Myocyte (in vitro differentiated cells): ENCODE data around the gene MRPS15. TPM values are rescaled to one million over a fixed set of nuclear protein-coding genes. Genes with fewer than 3 reads are reported as not detected.
A peak's percentile ranks its signal among the peaks of the same experiment; 100 is the strongest.

Source experiments
- DNase-seq: peaks from one replicate; pipeline ENCODE4 v3.0.0-alpha.2; 2012; ENCODE audit warnings: low read depth
- total RNA-seq: library from RNA; depleted of rRNA; stranded (reverse); fragments of >200 nt; gene quantifications from 2 replicates; pipeline ENCODE4 v1.2.3, GENCODE V29; 2014

Gene MRPS15
- total RNA-seq, 1 donor from 2014 or later, result 64.4 TPM

GRCh38 chr1:36420836-36421317 is 43.3 kb downstream of the MRPS15 start:
- peak; percentile 86 for DNase-seq

GRCh38 chr1:36420409-36420808 is 43.8 kb downstream of the MRPS15 start:
- no peak for DNase-seq

- no peak for DNase-seq
Measured at GRCh38 chr1:36419569-36419968, 44.6 kb downstream of the MRPS15 start.

- DNase-seq, result no peak
Measured at GRCh38 chr1:36419140-36419539, 45.0 kb downstream of the MRPS15 start.

GRCh38 chr1:36417931-36418330 is 46.3 kb downstream of the MRPS15 start:
- no peak for DNase-seq

DNA sequence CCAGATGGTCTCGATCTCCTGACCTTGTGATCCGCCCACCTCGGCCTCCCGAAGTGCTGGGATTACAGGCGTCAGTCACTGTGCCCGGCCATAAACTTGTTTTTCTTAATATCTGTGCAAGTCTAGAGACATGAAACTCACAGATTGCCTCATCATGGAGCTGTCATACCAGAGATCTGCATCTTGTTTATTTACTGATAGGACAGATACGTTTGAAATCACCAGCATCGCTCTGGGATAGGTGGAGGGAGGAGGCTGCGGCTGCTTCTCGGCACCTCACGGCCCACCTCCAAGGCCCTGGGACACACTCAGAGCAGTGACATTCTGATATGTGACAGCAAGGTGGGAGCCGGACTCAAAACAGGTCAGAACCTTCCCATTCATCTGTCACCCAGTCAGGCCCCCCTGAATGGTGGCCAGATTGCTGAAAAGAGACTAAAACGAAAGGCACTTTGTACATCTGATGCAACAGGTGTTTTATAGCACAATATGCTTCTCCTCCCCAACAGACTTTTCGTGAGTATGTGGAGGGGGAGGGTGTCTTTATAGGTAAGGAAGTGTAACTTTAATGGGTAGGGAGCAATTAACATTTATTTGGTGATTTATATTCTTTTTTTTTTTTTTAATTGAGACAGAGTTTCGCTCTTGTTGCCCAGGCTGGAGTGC is 48.4 kb downstream of the MRPS15 start:
- no peak for DNase-seq

GRCh38 chr1:36414384-36414783 is 49.8 kb downstream of the MRPS15 start:
- DNase-seq, result no peak

GRCh38 chr1:36411674-36412648 is 52.2 kb downstream of the MRPS15 start:
- no peak for DNase-seq

GRCh38 chr1:36408479-36408878 is 55.7 kb downstream of the MRPS15 start:
- peak; percentile 50 for DNase-seq

GRCh38 chr1:36406440-36406839 is 57.7 kb downstream of the MRPS15 start:
- no peak for DNase-seq

Other genes with a start within 250 kb of the MRPS15 start
- gene THRAP3, start 239.9 kb downstream of the MRPS15 start, total RNA-seq, result 74.7 and 85.8 TPM in 2 replicates
- gene SH3D21, start 158.0 kb downstream of the MRPS15 start, total RNA-seq, result 1.2 and 1.7 TPM in 2 replicates
- gene EVA1B, start 140.7 kb downstream of the MRPS15 start, total RNA-seq, result 26.4 and 42.0 TPM in 2 replicates
- 18.1 and 18.2 TPM in 2 replicates for gene STK40, start 78.5 kb downstream of the MRPS15 start, total RNA-seq
- 6.2 and 12.3 TPM in 2 replicates for gene LSM10, start 66.5 kb downstream of the MRPS15 start, total RNA-seq
- gene OSCP1, start 13.9 kb downstream of the MRPS15 start, total RNA-seq, result 9.4 and 11.4 TPM in 2 replicates
- gene CSF3R, start 18.5 kb upstream of the MRPS15 start, total RNA-seq, result not detected in 2 replicates